ENCODE data around the gene PARP3. TPM values are rescaled to one million over a fixed set of nuclear protein-coding genes. Genes with fewer than 3 reads are reported as not detected.
A peak's percentile ranks its signal among the peaks of the same experiment; 100 is the strongest.

PARP3 gene
- total RNA-seq, 1 donor from 2014 or later = 18.1 TPM

DNA sequence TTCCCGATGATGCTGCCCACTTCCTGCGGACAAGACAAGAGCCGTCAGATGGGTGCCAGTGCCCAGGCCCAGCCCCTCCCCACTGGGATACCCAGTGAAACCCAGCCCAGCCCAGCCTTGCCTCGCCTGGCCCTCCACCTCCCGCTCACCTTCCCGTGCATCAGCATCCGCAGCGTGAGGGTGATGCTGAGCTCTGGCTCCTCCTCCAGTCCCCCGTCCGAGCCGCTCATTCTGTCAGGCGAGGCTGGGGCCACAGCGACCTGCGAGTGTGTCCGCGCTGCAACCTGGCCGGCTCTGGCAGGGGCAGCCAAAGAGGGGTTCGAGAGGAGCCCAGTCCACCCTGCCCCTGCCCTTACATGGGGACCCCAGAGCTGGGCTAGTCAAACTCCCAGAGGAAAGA lies 18.8 kb downstream of the PARP3 start:
- DNase-seq (no peak), ATAC-seq (ENCODE audit: poor library complexity) (no peak)
- intact Hi-C loops (cut with DNase I) = no loop called here

DNA sequence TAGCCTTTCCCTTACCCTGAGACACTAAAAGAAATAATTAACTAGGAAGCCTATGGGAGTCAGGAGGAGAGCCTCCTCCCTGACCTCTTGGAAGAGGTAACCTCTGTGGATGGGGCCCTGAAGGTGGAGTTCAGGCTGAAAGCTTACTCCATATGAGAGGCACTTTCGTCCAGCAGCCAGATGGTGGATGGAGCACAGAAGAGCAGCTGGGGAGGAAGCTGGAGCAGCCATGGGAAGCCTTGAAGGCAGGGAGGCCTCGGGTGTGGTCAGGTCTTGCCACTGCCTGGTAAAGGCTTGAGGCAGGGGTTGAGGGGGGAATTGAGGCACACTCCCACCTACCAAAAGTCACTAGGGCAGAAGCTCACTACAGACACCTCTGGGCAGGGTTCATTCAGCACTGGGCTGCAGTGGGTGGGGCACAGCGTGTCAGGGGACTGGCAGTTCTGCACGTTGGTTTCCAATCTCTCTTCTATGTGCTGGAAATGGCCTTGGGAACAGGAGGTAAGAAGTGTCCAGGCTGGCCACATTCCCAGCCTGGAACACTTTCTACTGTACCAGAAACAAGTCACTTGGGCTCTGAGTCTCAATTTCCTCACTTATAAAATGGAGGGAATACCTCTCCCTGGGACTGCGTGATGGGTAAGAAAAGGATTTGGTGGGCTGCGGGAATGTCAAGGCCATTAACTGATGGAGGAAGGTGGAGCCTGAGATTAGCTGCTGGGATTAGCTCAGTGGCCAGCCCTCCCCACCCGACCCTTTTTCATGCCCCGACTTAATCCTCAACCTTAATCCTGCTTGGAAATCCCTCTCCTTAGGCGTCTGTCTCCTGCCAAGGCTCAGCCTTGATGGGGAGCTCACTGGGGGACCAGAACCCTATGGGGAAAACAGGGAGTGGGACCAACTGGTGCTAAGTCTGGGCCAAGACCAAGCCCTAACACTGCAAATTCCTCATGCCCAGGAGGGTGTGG lies 19.7 kb downstream of the PARP3 start:
- peak; percentile 66 for DNase-seq
- intact Hi-C loops (cut with DNase I) = no loop called here
- ATAC-seq (ENCODE audit: poor library complexity) = peak; percentile 78

DNA sequence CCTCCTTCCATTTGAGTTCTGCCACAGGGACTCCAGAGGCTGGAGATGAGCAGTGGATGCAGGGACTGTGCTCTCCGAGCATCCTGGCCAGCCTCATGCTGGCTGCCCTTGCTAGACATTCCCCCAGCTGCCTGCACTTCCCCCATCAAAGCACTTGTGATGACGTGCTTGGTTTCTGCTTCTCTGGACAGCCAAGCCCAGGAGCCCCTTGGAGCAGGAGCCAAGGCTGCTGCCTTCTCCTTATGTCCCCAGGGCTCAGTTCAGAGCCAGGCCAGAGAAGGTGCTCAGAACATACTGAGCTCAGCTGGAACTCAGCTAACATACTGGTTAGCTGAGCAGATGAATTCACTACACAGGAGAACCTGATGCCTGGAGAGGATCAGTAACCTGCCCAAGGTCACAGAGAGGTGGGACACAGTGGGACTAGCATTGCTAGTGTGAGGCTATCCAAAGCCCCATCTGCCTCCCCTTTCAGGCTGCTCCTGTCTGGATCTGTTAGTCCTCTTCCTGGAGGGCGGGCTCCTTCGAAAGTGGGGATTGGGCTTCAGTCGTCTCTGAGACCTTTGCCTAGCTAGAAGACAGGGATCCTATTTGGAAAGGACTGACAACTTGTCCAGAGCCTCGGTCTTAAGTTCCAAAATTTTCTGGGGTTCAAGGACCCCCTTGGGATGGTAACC lies 20.8 kb downstream of the PARP3 start:
- ATAC-seq (ENCODE audit: poor library complexity) = peak; percentile 13
- DNase-seq = no peak
- intact Hi-C loops (cut with DNase I) = no loop called here

DNA sequence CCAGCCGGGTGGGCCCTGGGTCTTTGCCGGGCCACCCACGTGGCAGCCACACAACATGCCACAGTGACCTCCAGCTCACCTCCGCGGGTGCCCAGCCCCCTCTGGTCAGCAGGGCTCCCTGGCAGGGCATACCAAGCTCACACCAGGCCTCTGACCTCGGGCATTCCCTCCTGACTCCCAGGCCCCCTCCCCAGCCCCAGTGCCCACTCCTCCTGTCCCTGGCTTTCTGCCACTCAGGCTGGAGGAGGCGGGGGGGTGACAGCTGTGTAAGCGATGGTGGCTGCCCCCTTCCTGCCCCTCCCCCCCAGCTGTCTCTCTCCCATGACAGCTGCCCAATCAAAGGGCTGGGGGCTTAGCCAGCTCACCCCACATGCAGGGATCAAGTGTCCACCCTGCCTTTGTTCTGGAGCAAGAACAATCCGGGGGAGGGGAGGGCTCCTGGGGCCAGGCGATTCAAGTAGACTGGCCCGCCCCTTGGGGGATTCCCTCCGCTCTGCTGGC lies 21.8 kb downstream of the PARP3 start:
- ATAC-seq (ENCODE audit: poor library complexity) (no peak), DNase-seq (no peak)
- intact Hi-C loops (cut with DNase I) = no loop called here

DNA sequence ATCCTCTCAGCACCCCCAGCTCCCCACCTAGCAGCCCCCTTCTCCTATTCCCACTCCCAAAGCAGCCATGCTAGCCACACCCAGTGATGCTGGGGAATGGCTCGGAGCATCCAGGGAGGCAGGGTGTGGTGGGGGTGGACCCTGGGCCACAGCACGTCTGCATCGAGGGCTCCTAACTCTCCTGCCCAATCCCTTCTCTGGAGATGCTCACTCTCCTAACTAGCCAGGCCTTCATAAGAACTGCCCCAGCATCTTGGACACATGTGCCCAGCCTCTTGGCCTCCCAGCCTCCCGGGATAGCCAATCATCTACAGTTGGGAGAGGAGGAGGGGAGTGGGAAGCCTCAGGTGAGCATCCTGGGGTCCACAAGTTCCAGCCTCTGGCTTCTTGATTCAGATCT lies 22.4 kb downstream of the PARP3 start:
- ATAC-seq (ENCODE audit: poor library complexity) (no peak), DNase-seq (no peak)
- intact Hi-C loops (cut with DNase I) = no loop called here

DNA sequence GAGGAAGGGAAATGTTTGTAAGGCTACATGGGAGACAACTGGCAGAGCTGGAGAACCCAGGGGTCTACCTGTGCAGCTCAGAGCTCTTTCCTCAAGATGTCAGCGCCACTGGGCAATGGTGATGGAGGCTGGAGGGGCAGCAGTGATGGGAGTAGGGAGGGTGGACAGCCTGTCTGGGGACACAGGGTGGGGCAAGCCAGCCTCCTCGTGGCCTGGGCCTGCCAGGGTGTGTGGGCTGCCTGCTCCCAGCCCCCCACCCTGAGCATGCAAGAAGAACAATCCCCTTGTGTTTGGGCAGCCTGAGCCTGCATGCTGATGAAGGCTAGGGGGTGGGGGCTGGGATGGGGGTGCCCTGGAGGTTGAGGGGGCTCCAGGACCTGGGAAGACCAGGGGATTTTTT lies 23.9 kb downstream of the PARP3 start:
- intact Hi-C loops (cut with DNase I) = no loop called here
- no peak for ATAC-seq (ENCODE audit: poor library complexity)
- no peak for DNase-seq

DNA sequence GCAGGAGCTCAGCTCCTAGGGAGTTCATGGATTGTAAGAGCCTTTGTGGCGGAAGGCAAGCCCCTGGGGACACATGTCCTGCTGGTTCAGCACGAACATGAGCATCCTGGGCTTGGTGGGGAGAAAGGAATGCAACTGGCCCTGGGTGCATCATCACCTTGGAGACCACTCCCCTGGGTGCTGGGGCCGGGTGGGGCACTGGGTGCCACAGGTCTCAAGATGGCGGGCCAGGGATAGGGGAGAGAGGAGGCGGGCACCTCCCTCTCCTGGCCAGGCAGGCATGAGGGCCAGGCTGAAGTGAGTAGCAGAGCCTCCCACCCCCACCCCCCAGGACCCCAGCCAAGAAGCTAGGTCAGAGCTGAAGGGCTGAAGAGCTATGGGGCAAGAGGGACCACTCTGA lies 24.3 kb downstream of the PARP3 start:
- intact Hi-C loops (cut with DNase I) = no loop called here

DNA sequence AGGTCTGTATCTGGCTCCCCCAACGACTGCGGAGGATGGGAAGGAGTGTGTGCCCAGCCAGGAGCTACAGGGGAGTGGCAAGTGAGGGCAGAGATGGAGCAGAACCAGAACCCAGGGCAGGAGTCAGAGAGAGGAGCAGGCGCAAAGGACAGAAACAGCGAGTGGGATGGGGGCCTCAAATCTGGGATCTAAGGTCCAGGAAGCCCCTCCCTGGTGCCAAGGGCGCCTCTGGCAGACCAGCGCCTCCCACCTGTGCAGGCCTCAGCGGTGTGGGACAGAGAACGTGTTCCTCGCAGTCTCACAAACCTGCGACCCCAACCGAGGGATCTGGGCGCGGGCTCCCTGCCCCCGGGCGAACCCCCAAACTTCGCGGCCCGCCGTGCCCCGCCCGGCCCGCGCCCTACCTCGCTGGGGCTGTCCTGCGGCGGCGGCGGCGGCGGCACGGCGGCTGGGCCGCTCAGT lies 24.8 kb downstream of the PARP3 start:
- intact Hi-C loops (cut with DNase I) = no loop called here
- DNase-seq (no peak), ATAC-seq (ENCODE audit: poor library complexity) (peak; percentile 0)

More for the DNA sequence above, 24.3 kb downstream of the PARP3 start:
- DNase-seq = no peak
- no peak for ATAC-seq (ENCODE audit: poor library complexity)

DNA sequence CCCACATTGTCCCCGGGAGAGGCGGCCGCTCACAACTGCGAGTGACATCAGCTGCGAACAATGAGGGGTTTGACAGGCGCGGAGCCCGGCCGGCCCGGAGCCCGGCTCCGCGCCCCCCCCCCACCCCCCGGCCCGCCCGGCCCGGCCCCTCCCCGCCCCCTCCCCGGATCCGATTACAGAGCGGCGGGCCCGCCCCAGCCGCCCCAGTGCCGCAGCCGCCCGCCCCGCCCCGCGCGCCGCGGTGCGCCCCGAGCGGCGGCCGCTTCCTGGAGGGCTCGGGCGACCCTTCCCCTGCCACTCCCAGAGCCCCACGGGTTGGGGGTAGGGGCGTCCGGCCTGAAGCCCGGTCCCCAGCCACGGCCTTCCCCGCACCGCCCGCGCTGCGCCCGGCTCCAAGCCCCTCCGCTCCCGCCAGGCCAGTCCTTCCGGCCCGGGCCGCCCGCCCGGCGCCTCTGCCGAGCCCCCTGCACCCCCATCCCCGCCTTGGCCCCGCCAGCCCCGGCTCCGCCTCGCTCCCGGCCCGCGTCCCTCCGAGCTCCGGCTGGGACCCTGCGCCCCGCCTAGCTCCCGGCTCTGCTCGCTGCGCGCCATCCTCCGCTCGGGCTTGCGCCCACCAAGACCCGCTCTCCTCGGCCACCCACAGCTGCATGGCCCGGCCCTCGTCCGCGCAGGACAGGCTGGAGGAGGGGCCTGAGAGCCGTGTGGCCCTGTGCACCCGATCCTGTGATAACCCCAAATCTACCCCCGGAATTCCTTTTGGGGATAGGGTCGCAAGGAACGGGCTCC lies 25.4 kb downstream of the PARP3 start, which contains the start of gene PCBP4:
PCBP4 (minus strand) TSS at position 71 of the 786 bp plus-strand sequence. CDS start 6,214 bp downstream, outside the sequence.
- ATAC-seq (ENCODE audit: poor library complexity) (peak; percentile 72), DNase-seq (peak; percentile 87)
- intact Hi-C loops (cut with DNase I) = no loop called here

DNA sequence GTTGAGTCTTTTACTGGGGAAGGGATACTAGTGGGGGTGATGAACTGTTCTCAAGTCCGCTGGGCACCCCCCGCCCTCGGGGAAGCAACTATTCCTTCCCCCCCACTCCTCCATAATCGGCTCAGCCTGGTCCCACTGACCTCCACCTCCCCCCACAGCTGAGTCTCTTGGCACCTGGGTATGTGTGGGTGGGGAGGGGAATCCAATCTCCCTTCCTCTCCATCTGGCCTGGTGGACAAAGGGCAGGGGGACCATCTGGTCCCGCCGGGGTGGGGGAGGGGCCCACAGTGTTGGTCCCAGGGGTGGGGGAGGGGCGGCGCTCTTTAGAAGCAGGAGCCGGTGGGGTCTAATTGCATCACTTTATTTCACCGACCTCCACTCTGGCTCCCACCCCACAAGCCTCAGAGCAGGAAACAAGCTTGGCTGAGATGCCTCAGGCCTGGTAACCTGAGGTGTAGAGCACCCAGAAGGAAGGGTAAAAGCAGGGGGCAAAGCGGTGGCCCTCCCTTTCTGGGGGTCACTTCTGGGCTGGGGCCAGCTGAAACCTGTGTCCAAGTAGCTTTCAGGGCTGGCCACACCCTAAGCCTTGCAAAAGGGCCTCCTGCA lies 26.1 kb downstream of the PARP3 start:
- peak; percentile 5 for ATAC-seq (ENCODE audit: poor library complexity)
- no peak for DNase-seq
- intact Hi-C loops (cut with DNase I) = no loop called here

DNA sequence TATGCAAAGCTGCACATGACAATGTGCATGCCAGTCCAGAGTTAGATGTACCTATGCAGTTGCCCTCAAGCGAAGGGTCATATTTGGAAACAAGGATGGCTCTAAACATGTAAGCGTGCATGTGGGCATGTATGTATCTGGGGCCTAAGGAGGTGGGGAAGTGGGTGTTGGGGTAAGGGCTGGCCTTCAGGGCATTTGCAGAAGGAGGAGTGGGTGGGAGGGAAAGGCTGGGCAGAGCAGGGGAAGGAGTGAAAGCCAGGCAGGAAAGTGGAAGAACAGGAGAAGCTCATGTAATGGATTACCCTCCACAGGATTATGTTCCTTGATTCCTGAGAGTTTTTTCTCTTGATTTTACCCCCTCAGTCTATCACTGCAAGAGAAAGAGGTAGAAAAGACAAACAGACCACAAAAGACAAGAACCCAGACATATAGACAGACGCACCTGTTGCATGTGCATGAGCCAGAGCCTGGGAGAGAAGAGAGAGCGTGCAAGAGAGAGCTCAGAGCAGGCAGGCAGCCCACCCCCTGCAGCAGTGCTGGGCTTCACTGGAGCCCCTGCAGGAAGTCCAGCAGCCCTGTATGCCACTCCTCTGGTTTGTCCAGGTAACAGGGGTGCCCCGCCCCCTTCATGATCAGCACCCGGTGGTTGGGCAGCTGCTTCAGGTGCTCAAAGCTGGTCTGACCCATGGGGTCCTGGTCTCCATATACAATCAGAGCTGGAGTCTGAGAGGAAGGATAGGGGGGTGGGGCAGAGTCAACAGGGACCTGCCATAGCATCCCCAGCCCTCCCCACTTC lies 26.9 kb downstream of the PARP3 start:
- intact Hi-C loops (cut with DNase I) = no loop called here
- ATAC-seq (ENCODE audit: poor library complexity) (no peak), DNase-seq (no peak)

DNA sequence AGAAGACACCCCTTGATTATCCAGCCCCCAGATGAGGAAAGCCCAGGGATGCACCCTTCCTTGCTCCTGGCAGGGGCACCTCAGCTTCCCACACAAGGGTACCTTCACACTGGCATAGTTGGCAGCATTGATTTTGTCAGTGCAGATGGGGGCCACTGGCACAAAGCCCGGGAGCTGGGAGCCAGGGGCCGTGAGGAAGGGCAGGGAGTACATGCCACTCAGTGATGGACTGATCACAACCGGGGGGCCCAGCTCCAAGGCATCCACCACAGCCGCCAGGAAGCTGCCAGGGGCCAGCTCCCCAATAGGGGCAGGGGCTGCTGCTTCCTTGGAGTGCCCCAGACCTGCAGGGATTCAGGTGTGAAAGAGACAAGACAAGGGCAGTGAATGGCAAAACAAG lies 27.7 kb downstream of the PARP3 start:
- intact Hi-C loops (cut with DNase I) = no loop called here
- ATAC-seq (ENCODE audit: poor library complexity) = no peak
- DNase-seq = no peak

DNA sequence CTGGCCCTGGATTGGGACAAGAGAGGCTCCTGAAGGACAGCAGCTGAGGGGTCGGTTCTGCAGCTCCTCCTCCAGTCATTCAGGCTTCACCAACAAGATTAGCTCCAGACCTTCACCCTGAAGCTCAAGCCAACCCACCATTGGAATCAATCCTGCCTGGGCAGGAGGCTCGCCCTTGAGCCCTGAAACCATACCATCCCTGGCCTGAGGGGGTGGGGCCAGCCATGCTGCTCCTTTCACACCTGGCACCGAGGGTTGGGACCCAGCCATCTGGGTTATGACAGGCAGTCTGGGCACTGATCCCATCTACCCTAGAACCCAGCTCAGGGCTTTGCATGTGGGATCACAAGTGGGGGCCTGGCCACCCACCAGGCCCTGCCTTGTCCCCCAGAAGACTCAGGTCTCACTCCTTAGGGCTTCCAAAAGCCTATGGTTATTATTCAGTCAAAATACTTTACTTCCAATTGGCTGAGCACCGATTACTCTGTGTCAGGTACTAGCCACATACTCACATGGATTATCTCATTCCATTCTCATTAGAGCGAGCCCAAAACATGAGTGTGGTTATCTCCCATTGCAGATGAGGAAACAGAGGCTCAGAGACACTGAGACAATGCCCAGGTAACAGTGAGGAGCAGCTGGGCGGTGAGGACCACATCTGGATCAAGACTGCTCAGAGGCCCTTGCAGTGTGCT lies 28.6 kb downstream of the PARP3 start:
- no peak for ATAC-seq (ENCODE audit: poor library complexity)
- DNase-seq = no peak
- intact Hi-C loops (cut with DNase I) = no loop called here

DNA sequence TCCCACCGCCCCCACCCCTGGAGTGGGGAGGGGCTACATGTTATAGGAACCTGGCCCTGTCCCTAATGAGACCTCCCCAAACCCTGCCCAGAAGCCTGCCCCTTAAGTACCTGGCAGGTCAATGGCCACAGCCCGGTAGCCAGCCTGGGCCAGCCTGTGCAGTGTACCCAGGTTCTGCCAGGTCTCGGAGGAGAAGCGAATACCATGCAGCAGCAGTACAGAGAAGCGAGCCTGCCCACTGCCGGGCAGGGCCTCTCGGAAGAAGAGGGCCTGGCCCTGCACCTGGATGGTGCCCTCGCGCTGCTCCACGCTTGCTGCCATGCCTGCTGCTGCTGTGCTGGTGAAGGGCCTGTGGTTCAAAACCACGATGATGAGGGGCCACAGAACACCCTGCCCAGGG lies 29.2 kb downstream of the PARP3 start:
- intact Hi-C loops (cut with DNase I) = no loop called here
- DNase-seq = no peak
- no peak for ATAC-seq (ENCODE audit: poor library complexity)

DNA sequence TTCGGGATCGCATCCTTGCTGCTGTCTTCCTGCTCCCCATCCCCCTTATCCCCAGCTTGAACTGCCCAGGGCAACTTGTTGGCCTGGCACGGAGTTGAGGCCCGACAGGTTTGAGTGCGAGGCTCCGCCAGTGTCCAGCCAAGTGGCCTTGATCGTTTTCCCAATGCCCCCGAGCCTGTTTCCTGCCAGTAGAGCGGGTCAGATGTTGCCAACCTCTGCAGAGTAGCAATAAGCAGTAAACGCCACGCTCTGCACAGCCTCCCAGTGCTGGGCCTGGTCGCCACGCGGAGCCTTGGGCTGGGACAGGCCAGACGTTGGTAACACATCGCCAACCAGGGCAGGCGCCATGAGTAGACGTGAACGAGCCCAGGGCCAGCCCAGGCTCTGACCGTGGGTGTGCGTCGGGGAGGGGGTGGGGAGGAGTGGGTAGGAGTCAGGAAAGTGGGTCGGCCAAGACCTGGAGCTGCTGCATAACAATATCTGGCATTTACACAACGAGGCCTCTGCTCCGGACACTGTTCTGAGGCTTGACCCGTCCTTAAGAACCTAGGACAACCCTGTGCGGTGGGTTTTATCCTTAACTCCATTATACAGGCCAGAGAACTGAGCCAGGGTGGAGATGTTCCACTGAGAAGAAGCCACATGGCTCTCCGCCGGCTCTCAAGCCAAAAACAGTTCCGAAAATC lies 32.3 kb downstream of the PARP3 start:
- DNase-seq (peak; percentile 64), ATAC-seq (ENCODE audit: poor library complexity) (peak; percentile 24)
- intact Hi-C loops (cut with DNase I) = no loop called here

DNA sequence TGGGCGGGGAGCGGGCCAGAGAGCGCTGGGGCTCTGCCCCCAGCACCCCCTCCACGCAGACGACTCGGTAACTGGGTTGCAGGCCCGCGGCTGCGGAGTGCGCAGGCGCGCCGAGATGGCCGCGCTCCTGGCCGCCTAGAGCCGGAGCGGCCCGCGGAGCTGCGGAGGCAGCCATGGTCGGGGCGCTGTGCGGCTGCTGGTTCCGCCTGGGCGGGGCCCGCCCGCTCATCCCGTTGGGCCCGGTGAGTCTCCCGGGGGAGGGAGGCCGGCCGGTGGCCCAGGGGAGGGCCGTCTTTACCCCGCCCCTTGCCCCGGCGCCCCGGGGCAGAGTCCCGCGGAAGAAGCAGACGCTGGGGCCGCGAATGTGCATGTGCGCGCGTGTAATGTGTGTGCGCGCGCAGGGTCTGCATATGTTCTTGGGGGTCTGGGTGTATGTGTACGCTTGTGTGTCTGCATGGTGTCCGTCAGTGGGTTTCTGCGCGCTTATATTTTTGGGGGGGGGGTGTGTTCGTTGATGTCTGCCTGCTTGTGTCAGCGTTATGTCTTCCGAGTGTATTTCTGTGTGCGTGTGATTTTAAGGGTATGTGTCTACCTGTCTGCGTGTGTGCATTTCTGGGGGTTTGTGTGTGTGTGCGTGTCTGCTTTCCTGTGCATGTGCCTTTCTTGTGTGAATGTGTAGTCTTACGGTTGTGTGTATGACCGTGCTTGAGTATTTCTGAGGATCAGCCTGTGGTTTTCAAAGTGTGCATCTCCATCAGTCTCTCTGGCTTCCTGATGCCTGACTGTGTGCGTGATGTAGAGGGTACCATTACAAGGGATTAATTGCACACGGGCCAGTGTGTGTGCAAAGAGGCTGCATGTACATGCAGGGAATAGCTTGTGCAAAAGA lies 33.0 kb downstream of the PARP3 start, which contains the start of gene ABHD14A:
ABHD14A (plus strand) TSS at position 102 of the 889 bp plus-strand sequence; CDS start at position 174, 72 bp downstream.
- DNase-seq = peak; percentile 85
- peak; percentile 86 for ATAC-seq (ENCODE audit: poor library complexity)
- intact Hi-C loops (cut with DNase I) = no loop called here

All from Right ventricle myocardium superior (tissue), 1 donor.